Measurements from ENCODE around the gene SMIM23.

DNA sequence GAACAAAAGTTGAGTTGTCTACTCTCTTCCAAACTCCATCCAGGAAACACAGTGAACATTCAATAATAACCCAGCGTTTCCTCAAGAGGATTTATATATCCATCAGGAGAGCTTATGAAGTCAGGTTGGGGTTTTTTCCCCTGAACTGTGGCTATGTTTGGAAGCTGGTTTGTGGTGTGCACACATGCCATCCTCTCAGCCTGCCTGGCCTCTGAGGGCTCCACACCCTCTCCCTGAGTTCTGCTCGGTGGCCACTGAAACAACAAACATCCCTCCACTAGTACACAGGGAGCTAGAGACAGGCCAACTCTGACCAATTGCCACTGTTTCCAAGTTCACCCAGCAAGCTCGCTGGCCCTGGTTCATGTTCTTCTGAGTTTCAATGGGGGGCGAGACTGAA, 35.7 kb downstream of the SMIM23 start:
- TF ChIP-seq POLR2A (IDR thresholded peaks at IDR 0.05) = no peak
- TF ChIP-seq, protein P1, sequence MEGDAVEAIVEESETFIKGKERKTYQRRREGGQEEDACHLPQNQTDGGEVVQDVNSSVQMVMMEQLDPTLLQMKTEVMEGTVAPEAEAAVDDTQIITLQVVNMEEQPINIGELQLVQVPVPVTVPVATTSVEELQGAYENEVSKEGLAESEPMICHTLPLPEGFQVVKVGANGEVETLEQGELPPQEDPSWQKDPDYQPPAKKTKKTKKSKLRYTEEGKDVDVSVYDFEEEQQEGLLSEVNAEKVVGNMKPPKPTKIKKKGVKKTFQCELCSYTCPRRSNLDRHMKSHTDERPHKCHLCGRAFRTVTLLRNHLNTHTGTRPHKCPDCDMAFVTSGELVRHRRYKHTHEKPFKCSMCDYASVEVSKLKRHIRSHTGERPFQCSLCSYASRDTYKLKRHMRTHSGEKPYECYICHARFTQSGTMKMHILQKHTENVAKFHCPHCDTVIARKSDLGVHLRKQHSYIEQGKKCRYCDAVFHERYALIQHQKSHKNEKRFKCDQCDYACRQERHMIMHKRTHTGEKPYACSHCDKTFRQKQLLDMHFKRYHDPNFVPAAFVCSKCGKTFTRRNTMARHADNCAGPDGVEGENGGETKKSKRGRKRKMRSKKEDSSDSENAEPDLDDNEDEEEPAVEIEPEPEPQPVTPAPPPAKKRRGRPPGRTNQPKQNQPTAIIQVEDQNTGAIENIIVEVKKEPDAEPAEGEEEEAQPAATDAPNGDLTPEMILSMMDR (IDR thresholded peaks at IDR 0.05) = no peak
- no peak for TF ChIP-seq POLR2AphosphoS5 (IDR thresholded peaks at IDR 0.05)
- no peak for TF ChIP-seq EP300 (IDR thresholded peaks at IDR 0.05)

Data from suprapubic skin (tissue), 4 donors.